Vagina (tissue), 2 donors: ENCODE measurements around the gene SHANK1.

ENCODE experiments used
- CTCF ChIP-seq, 3 experiments: fragments of 450-650 bp in 2 of 3; fragments of 200-600 bp in 1 of 3; sonication (generic) in 1 of 3; IDR thresholded peaks; one replicate each; pipeline ENCODE4 v1.5.1; 2017 to 2019; ENCODE audit warnings: antibody characterized with exemption in 3 of 3, mild to moderate bottlenecking in 2 of 3, moderate library complexity in 2 of 3
- POLR2AphosphoS5 ChIP-seq, 2 donors: sonication (generic); formaldehyde crosslinking; IDR thresholded peaks; one replicate each; pipeline ENCODE4 v1.9.0; 2017; ENCODE audit warnings: antibody characterized with exemption in 2 of 2, mild to moderate bottlenecking in 2 of 2, low read depth in 1 of 2; ENCODE audit not compliant: insufficient read depth in 1 of 2

- TF ChIP-seq CTCF (IDR thresholded peaks at IDR 0.05) (no peak), POLR2AphosphoS5 (IDR thresholded peaks at IDR 0.05; ENCODE audit: insufficient read depth in 1 of 2, low read depth in 1 of 2) (no peak)
Observed at GRCh38 chr19:50694815-50695145, 24.8 kb downstream of the SHANK1 start.
